Trophoblast cell (in vitro differentiated cells and primary cell): ENCODE results near the gene ELP2.
"Not testable (repeated sequence)": the region's sequence is repeated elsewhere in the genome, so short reads cannot be mapped to it uniquely, and the experiment has no call there.

ENCODE experiments used
- DNase-seq, 2 donors: peaks; one replicate each; pipeline ENCODE4 v3.0.0-alpha.2; 2016
- H2AFZ ChIP-seq: 2 replicates; pipeline ENCODE4 v1.6.1; 2013; ENCODE audit warnings: low read length, moderate library complexity, mild to moderate bottlenecking; ENCODE audit not compliant: insufficient read depth, poor library complexity
- H2AK5ac ChIP-seq: 2 replicates; pipeline ENCODE4 v1.6.1; 2013; ENCODE audit warnings: mild to moderate bottlenecking, low read length
- H2BK120ac ChIP-seq: 2 replicates; pipeline ENCODE4 v1.6.1; 2013; ENCODE audit warnings: low read length, mild to moderate bottlenecking, moderate library complexity; ENCODE audit not compliant: insufficient read depth, poor library complexity
- H2BK12ac ChIP-seq: 2 replicates; pipeline ENCODE4 v1.6.1; 2013; ENCODE audit warnings: mild to moderate bottlenecking, low read length, moderate library complexity
- H2BK5ac ChIP-seq: 2 replicates; pipeline ENCODE4 v1.6.1; 2013; ENCODE audit warnings: low read length, low read depth, moderate library complexity, mild to moderate bottlenecking; ENCODE audit not compliant: poor library complexity
- H3K14ac ChIP-seq: 2 replicates; pipeline ENCODE4 v1.6.1; 2013; ENCODE audit warnings: mild to moderate bottlenecking, low read length
- H3K18ac ChIP-seq: 2 replicates; pipeline ENCODE4 v1.6.1; 2013; ENCODE audit warnings: mild to moderate bottlenecking, low read length
- H3K23ac ChIP-seq: 2 replicates; pipeline ENCODE4 v1.6.1; 2013; ENCODE audit warnings: low read length
- H3K27ac ChIP-seq: 2 replicates; pipeline ENCODE4 v1.5.1; 2013; ENCODE audit warnings: low read depth, mild to moderate bottlenecking, inconsistent platforms, low read length, moderate library complexity
- H3K27me3 ChIP-seq: 2 replicates; pipeline ENCODE4 v1.6.1; 2013; ENCODE audit warnings: inconsistent platforms, mild to moderate bottlenecking, low read length, moderate library complexity; ENCODE audit not compliant: insufficient read depth
- H3K36me3 ChIP-seq, 2 experiments: 1 replicate in 1 of 2; 2 replicates in 1 of 2; pipeline ENCODE4 v1.6.1; 2013; ENCODE audit warnings: low read length in 2 of 2, mild to moderate bottlenecking in 2 of 2, moderate library complexity in 1 of 2; ENCODE audit not compliant: insufficient read depth in 2 of 2, control insufficient read depth in 1 of 2
- H3K4ac ChIP-seq: 2 replicates; pipeline ENCODE4 v1.6.1; 2013; ENCODE audit warnings: low read depth, mild to moderate bottlenecking, low read length, moderate library complexity
- H3K4me1 ChIP-seq, 2 experiments: 1 replicate in 1 of 2; 2 replicates in 1 of 2; pipeline ENCODE4 v1.6.1; 2013; ENCODE audit warnings: low read length in 2 of 2, mild to moderate bottlenecking in 2 of 2, moderate library complexity in 1 of 2; ENCODE audit not compliant: insufficient read depth in 2 of 2, control insufficient read depth in 1 of 2
- H3K4me2 ChIP-seq: 2 replicates; pipeline ENCODE4 v1.6.1; 2013; ENCODE audit warnings: inconsistent platforms, mild to moderate bottlenecking, low read length, moderate library complexity
- H3K4me3 ChIP-seq: 2 replicates; pipeline ENCODE4 v1.5.1; 2013; ENCODE audit warnings: mild to moderate bottlenecking, low read depth, low read length, inconsistent platforms
- H3K79me1 ChIP-seq: one replicate; pipeline ENCODE4 v1.6.1; 2013; ENCODE audit warnings: low read length
- H3K79me2 ChIP-seq: 2 replicates; pipeline ENCODE4 v1.6.1; 2013; ENCODE audit warnings: low read length, mild to moderate bottlenecking; ENCODE audit not compliant: control insufficient read depth, insufficient read depth, poor library complexity
- H3K9ac ChIP-seq: 2 replicates; pipeline ENCODE4 v1.6.1; 2013; ENCODE audit warnings: mild to moderate bottlenecking, low read length
- H3K9me3 ChIP-seq: 2 replicates; pipeline ENCODE4 v1.6.1; 2013; ENCODE audit warnings: low read depth, mild to moderate bottlenecking, control low read depth, inconsistent platforms, low read length; ENCODE audit not compliant: insufficient read depth
- H4K12ac ChIP-seq: 2 replicates; pipeline ENCODE4 v1.6.1; 2013; ENCODE audit warnings: low read depth, mild to moderate bottlenecking, low read length, moderate library complexity
- H4K8ac ChIP-seq: 2 replicates; pipeline ENCODE4 v1.6.1; 2013; ENCODE audit warnings: low read depth, mild to moderate bottlenecking, low read length, moderate library complexity
- H4K91ac ChIP-seq: one replicate; pipeline ENCODE4 v1.6.1; 2013; ENCODE audit warnings: low read depth, mild to moderate bottlenecking, low read length, moderate library complexity
- WGBS: extraction: QIAGEN DNeasy Blood & Tissue Kit; methylation state at CpG from one replicate; pipeline ENCODE4 v1.1.7; 2013; ENCODE audit warnings: missing lambda C conversion rate; ENCODE audit not compliant: insufficient read length, insufficient coverage; ENCODE audit errors: extremely low coverage; 5-methylcytosine and 5-hydroxymethylcytosine counted together

Gene ELP2

GRCh38 chr18:36160959-36161371 lies 31.3 kb downstream of the ELP2 start:
- no peaks in the 10 kb centered on the region for H3K79me1 ChIP-seq
- no peak overlapping the region for H3K14ac ChIP-seq
- no peak overlapping the region for H4K8ac ChIP-seq
- no peak overlapping the region for H2BK5ac ChIP-seq
- no peak overlapping the region for H2AK5ac ChIP-seq
- H3K79me2 ChIP-seq, result no peaks in the 10 kb centered on the region
- H3K23ac ChIP-seq, result no peak overlapping the region
- H2AFZ ChIP-seq, result no peak overlapping the region
- no peak overlapping the region for H2BK12ac ChIP-seq
- no peak overlapping the region for H3K9ac ChIP-seq
- no peak overlapping the region for H3K4me2 ChIP-seq
- no peaks in the 10 kb centered on the region for H3K4me1 ChIP-seq
- H4K91ac ChIP-seq, result no peak overlapping the region
- H3K27me3 ChIP-seq, result no peaks in the 10 kb centered on the region
- no peaks in the 10 kb centered on the region for H3K9me3 ChIP-seq
- H3K27ac ChIP-seq, result no peak overlapping the region
- no peak overlapping the region for H3K4ac ChIP-seq
- H4K12ac ChIP-seq, result no peak overlapping the region
- no CpG with 5 or more reads among the region's 4 CpGs for WGBS
- H3K36me3 ChIP-seq, result peaks cover 7 to 16% of the 10 kb centered on the region in 2 experiments
- no peak overlapping the region for H3K4me3 ChIP-seq
- H3K18ac ChIP-seq, result no peak overlapping the region
- no peak for DNase-seq
- H2BK120ac ChIP-seq, result no peak overlapping the region

- Histone ChIP-seq H2BK5ac (no peak overlapping the region), H3K4me3 (no peak overlapping the region), H4K91ac (no peak overlapping the region), H2BK12ac (no peak overlapping the region), H3K23ac (no peak overlapping the region), H3K9me3 (no peaks in the 10 kb centered on the region), H3K36me3 (peaks cover 11 to 20% of the 10 kb centered on the region in 2 experiments), H2AFZ (no peak overlapping the region), H3K27me3 (no peaks in the 10 kb centered on the region), H3K79me1 (no peaks in the 10 kb centered on the region), H2AK5ac (no peak overlapping the region), H3K79me2 (no peaks in the 10 kb centered on the region), H3K18ac (no peak overlapping the region), H3K14ac (no peak overlapping the region), H2BK120ac (no peak overlapping the region), H3K9ac (no peak overlapping the region), H3K4me1 (no peaks in the 10 kb centered on the region), H3K4me2 (no peak overlapping the region), H4K12ac (no peak overlapping the region), H4K8ac (no peak overlapping the region), H3K27ac (no peak overlapping the region), H3K4ac (no peak overlapping the region)
- WGBS, result no CpG with 5 or more reads among the region's 1 CpG
- DNase-seq, result no peak
Observed at GRCh38 chr18:36162981-36163380, 33.3 kb downstream of the ELP2 start.

GRCh38 chr18:36167692-36168218 lies 38.1 kb downstream of the ELP2 start:
- H4K91ac ChIP-seq, result no peak overlapping the region
- H3K4me3 ChIP-seq, result no peak overlapping the region
- no CpG with 5 or more reads among the region's 3 CpGs for WGBS
- H2BK5ac ChIP-seq, result no peak overlapping the region
- DNase-seq, result no peak
- H2AFZ ChIP-seq, result no peak overlapping the region
- H3K4ac ChIP-seq, result no peak overlapping the region
- no peaks in the 10 kb centered on the region for H3K9me3 ChIP-seq
- no peak overlapping the region for H2AK5ac ChIP-seq
- no peak overlapping the region for H3K23ac ChIP-seq
- no peaks in the 10 kb centered on the region for H3K79me2 ChIP-seq
- no peak overlapping the region for H3K27ac ChIP-seq
- no peak overlapping the region for H4K8ac ChIP-seq
- H3K14ac ChIP-seq, result no peak overlapping the region
- no peaks in the 10 kb centered on the region for H3K27me3 ChIP-seq
- H3K36me3 ChIP-seq, result peaks cover 17 to 39% of the 10 kb centered on the region in 2 experiments
- H2BK12ac ChIP-seq, result no peak overlapping the region
- no peaks in the 10 kb centered on the region for H3K4me1 ChIP-seq
- H3K4me2 ChIP-seq, result no peak overlapping the region
- H3K18ac ChIP-seq, result no peak overlapping the region
- H2BK120ac ChIP-seq, result no peak overlapping the region
- H3K79me1 ChIP-seq, result no peaks in the 10 kb centered on the region
- no peak overlapping the region for H4K12ac ChIP-seq
- H3K9ac ChIP-seq, result no peak overlapping the region

GRCh38 chr18:36168296-36168695 lies 38.6 kb downstream of the ELP2 start:
- not testable (repeated sequence) for H3K27me3 ChIP-seq, H2BK5ac ChIP-seq, H2AFZ ChIP-seq, H3K9ac ChIP-seq, H3K27ac ChIP-seq, H3K23ac ChIP-seq, H3K4me1 ChIP-seq, H2AK5ac ChIP-seq, H3K79me2 ChIP-seq, H2BK120ac ChIP-seq, H3K4ac ChIP-seq, H4K91ac ChIP-seq, H3K9me3 ChIP-seq, H4K8ac ChIP-seq, H4K12ac ChIP-seq, H2BK12ac ChIP-seq, DNase-seq, H3K79me1 ChIP-seq, H3K4me3 ChIP-seq, H3K4me2 ChIP-seq, H3K14ac ChIP-seq, H3K18ac ChIP-seq
- no CpG with 5 or more reads among the region's 3 CpGs for WGBS
- H3K36me3 ChIP-seq, result peaks cover 17 to 39% of the 10 kb centered on the region in 2 experiments
